ENCODE measurements around the gene CHAT.

DNA sequence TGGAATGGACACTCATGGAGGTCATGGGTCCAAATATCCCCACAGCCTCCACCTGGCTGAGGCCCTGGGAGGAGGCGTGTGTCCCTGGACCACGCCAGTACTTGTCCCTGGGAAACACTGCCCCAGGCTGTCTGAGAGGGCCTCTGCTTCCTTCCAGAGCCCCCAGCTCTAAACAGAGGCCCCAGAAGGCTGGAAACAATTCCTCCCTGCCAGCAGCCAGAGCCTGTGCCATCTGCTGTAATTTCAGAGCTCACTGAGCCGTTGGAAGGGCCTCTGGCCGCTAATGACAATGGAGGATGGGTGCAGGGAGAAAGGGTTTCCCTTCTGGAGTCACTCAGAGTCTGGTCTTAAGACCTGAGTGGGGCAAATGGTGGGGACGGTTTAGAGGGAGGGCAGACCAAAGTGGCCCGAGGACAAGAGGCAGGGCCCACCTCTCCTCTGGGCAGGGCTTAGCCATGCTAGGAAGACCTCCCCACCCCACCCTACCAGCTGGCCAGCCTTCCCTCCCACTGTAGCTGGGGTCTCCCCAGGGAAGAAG, 7.1 kb downstream of the CHAT start:
- TF ChIP-seq, protein P1, sequence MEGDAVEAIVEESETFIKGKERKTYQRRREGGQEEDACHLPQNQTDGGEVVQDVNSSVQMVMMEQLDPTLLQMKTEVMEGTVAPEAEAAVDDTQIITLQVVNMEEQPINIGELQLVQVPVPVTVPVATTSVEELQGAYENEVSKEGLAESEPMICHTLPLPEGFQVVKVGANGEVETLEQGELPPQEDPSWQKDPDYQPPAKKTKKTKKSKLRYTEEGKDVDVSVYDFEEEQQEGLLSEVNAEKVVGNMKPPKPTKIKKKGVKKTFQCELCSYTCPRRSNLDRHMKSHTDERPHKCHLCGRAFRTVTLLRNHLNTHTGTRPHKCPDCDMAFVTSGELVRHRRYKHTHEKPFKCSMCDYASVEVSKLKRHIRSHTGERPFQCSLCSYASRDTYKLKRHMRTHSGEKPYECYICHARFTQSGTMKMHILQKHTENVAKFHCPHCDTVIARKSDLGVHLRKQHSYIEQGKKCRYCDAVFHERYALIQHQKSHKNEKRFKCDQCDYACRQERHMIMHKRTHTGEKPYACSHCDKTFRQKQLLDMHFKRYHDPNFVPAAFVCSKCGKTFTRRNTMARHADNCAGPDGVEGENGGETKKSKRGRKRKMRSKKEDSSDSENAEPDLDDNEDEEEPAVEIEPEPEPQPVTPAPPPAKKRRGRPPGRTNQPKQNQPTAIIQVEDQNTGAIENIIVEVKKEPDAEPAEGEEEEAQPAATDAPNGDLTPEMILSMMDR (IDR thresholded peaks at IDR 0.05; ENCODE audit: insufficient read depth, low read length) = no peak
- TF ChIP-seq, protein P2, sequence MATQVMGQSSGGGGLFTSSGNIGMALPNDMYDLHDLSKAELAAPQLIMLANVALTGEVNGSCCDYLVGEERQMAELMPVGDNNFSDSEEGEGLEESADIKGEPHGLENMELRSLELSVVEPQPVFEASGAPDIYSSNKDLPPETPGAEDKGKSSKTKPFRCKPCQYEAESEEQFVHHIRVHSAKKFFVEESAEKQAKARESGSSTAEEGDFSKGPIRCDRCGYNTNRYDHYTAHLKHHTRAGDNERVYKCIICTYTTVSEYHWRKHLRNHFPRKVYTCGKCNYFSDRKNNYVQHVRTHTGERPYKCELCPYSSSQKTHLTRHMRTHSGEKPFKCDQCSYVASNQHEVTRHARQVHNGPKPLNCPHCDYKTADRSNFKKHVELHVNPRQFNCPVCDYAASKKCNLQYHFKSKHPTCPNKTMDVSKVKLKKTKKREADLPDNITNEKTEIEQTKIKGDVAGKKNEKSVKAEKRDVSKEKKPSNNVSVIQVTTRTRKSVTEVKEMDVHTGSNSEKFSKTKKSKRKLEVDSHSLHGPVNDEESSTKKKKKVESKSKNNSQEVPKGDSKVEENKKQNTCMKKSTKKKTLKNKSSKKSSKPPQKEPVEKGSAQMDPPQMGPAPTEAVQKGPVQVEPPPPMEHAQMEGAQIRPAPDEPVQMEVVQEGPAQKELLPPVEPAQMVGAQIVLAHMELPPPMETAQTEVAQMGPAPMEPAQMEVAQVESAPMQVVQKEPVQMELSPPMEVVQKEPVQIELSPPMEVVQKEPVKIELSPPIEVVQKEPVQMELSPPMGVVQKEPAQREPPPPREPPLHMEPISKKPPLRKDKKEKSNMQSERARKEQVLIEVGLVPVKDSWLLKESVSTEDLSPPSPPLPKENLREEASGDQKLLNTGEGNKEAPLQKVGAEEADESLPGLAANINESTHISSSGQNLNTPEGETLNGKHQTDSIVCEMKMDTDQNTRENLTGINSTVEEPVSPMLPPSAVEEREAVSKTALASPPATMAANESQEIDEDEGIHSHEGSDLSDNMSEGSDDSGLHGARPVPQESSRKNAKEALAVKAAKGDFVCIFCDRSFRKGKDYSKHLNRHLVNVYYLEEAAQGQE (IDR thresholded peaks at IDR 0.05; ENCODE audit: insufficient replicate concordance, low read depth) = no peak
- TF ChIP-seq POLR2AphosphoS5 (IDR thresholded peaks at IDR 0.05; ENCODE audit: low read depth) (no peak), GABPA (IDR thresholded peaks at IDR 0.05; ENCODE audit: low read depth) (no peak)

All from HL-60 (cell line).